Gastrocnemius medialis (tissue), 4 donors: ENCODE results near the gene CHP2.

Experiments used
- CTCF ChIP-seq, 5 experiments: fragments of 450-650 bp in 3 of 5; fragments of 200-600 bp in 2 of 5; sonication (generic) in 2 of 5; IDR thresholded peaks in 4 of 5; conservative IDR thresholded peaks in 1 of 5; 1 replicate in 4 of 5; 2 replicates in 1 of 5; pipeline ENCODE4 v1.5.1; 2016 to 2019; ENCODE audit warnings: antibody characterized with exemption in 5 of 5, mild to moderate bottlenecking in 3 of 5, moderate library complexity in 3 of 5
- POLR2A ChIP-seq, 2 donors: fragments of 450-650 bp; IDR thresholded peaks; one replicate each; pipeline ENCODE4 v1.6.1; 2017; ENCODE audit warnings: antibody characterized with exemption in 2 of 2, mild to moderate bottlenecking in 2 of 2, moderate library complexity in 2 of 2

GRCh38 chr16:23754594-23755483 lies at the start of gene CHP2:
- TF ChIP-seq CTCF (IDR thresholded peaks at IDR 0.05 in 4 of 5, conservative IDR thresholded peaks at IDR 0.05 in 1 of 5) (no peak), POLR2A (IDR thresholded peaks at IDR 0.05) (no peak)
